Endothelial cell of umbilical vein (primary cell): ENCODE results near the gene PCBP1. TPM values are rescaled to one million over a fixed set of nuclear protein-coding genes. Genes with fewer than 3 reads are reported as not detected.

Source experiments
- BruUV-seq: library from RNA; stranded (reverse); fragments of 400-500 nt; replicated peaks from 2 replicates; lab custom pipeline; 2021; lab: Mats Ljungman, UMichigan
- CTCF ChIA-PET: fragments of 300-600, 350-600 bp; sonication (Branson Sonifier 250); formaldehyde crosslinking; loops from one replicate; lab custom pipeline; 2021; ENCODE audit warnings: antibody characterized with exemption, inconsistent platforms; lab: Charles Lee
- POLR2A ChIA-PET: fragments of 300-600, 350-600 bp; sonication (Branson Sonifier 250); formaldehyde crosslinking; loops from one replicate; lab custom pipeline; 2021; ENCODE audit warnings: antibody characterized with exemption, inconsistent platforms; lab: Charles Lee
- DNase-seq: peaks from one replicate; pipeline ENCODE4 v3.0.0-alpha.2; 2011; ENCODE audit warnings: low read depth, low spot score
- FAIRE-seq: peaks from 2 replicates; lab custom pipeline; 2011; peaks lifted over from hg19 to GRCh38; lab: Jason Lieb, UNC
- H2AFZ ChIP-seq: 2 replicates; pipeline ENCODE4 v1.6.0; 2012; ENCODE audit warnings: low read depth, low read length, control low read depth, inconsistent platforms
- H3K27ac ChIP-seq: 2 replicates; pipeline ENCODE4 v1.5.1; 2011; ENCODE audit warnings: low read depth, mild to moderate bottlenecking, control low read depth, low read length, moderate library complexity; ENCODE audit not compliant: insufficient read depth
- H3K27me3 ChIP-seq, 2 experiments: 2 replicates each; pipeline versions ENCODE4 v1.6.0 to v1.6.1; 2011; ENCODE audit warnings: low read length in 2 of 2, mixed read lengths in 1 of 2; ENCODE audit not compliant: control insufficient read depth in 2 of 2, insufficient read depth in 2 of 2
- H3K36me3 ChIP-seq, 2 experiments: 2 replicates in 1 of 2; 3 replicates in 1 of 2; pipeline ENCODE4 v1.5.1; 2011; ENCODE audit warnings: low read length in 2 of 2, mild to moderate bottlenecking in 1 of 2, moderate library complexity in 1 of 2; ENCODE audit not compliant: control insufficient read depth in 2 of 2, insufficient read depth in 2 of 2; ENCODE audit errors: extremely low read depth in 1 of 2
- H3K4me1 ChIP-seq: 3 replicates; pipeline ENCODE4 v1.5.1; 2011; ENCODE audit warnings: mild to moderate bottlenecking, low read length; ENCODE audit not compliant: control insufficient read depth, insufficient read depth; ENCODE audit errors: extremely low read depth
- H3K4me2 ChIP-seq: 2 replicates; pipeline ENCODE4 v1.6.1; 2011; ENCODE audit warnings: low read length, control low read depth, mixed read lengths; ENCODE audit not compliant: insufficient read depth
- H3K4me3 ChIP-seq, 3 experiments: fragments of 200-600 bp in 1 of 3; sonication (generic), shearing (Covaris generic) in 1 of 3; replicated peaks in 1 of 3; 2 replicates each; pipeline ENCODE4 v1.5.1; 2011 to 2016; ENCODE audit warnings: control low read depth in 3 of 3, low read length in 3 of 3, mild to moderate bottlenecking in 2 of 3, inconsistent platforms in 1 of 3, low read depth in 1 of 3, moderate library complexity in 1 of 3; ENCODE audit not compliant: insufficient read depth in 1 of 3
- H3K79me2 ChIP-seq: 2 replicates; pipeline ENCODE4 v1.6.0; 2012; ENCODE audit warnings: low read length, inconsistent platforms; ENCODE audit not compliant: control insufficient read depth, insufficient read depth
- H3K9ac ChIP-seq: replicated peaks from 2 replicates; pipeline ENCODE3; 2011; ENCODE audit warnings: low read length, control low read depth; ENCODE audit not compliant: insufficient read depth; ENCODE audit errors: extremely low read depth
- H3K9me1 ChIP-seq: replicated peaks from 3 replicates; pipeline ENCODE4 v1.6.0; 2011; ENCODE audit warnings: mild to moderate bottlenecking, low read length; ENCODE audit not compliant: control insufficient read depth, insufficient read depth; ENCODE audit errors: extremely low read depth
- H3K9me3 ChIP-seq: replicated peaks from 2 replicates; pipeline ENCODE4 v1.5.1; 2012; ENCODE audit warnings: low read length, inconsistent platforms; ENCODE audit not compliant: control insufficient read depth, insufficient read depth
- H4K20me1 ChIP-seq: replicated peaks from 2 replicates; pipeline ENCODE3; 2011; ENCODE audit warnings: mild to moderate bottlenecking, low read length; ENCODE audit not compliant: control insufficient read depth, insufficient read depth; ENCODE audit errors: extremely low read depth
- CTCF ChIP-seq, 2 donors: IDR thresholded peaks; 1 replicate in 1 of 2; 2 replicates in 1 of 2; pipeline ENCODE4 v1.5.1; 2011; ENCODE audit warnings: low read length in 2 of 2, mild to moderate bottlenecking in 2 of 2, moderate library complexity in 2 of 2, control low read depth in 1 of 2, inconsistent platforms in 1 of 2, low read depth in 1 of 2; ENCODE audit not compliant: insufficient read depth in 1 of 2; ENCODE audit errors: extremely low read depth in 1 of 2
- EZH2 ChIP-seq: IDR thresholded peaks from 2 replicates; pipeline ENCODE4 v1.6.1; 2012; ENCODE audit warnings: borderline replicate concordance, low read depth, mild to moderate bottlenecking, moderate library complexity, low read length, inconsistent platforms; ENCODE audit not compliant: severe bottlenecking
- FOS ChIP-seq: IDR thresholded peaks from 2 replicates; pipeline ENCODE4 v1.6.1; 2011; ENCODE audit warnings: mild to moderate bottlenecking, low read length, moderate library complexity, borderline replicate concordance; ENCODE audit not compliant: insufficient read depth
- GATA2 ChIP-seq: IDR thresholded peaks from 2 replicates; pipeline ENCODE4 v1.7.0; 2011; ENCODE audit warnings: low read depth, mild to moderate bottlenecking, moderate library complexity, mixed read lengths, low read length; ENCODE audit not compliant: insufficient read length, insufficient read depth
- JUN ChIP-seq: IDR thresholded peaks from 2 replicates; pipeline ENCODE4 v1.6.1; 2011; ENCODE audit warnings: borderline replicate concordance, low read depth; ENCODE audit not compliant: insufficient read length, insufficient read depth
- MYC ChIP-seq: IDR thresholded peaks from one replicate; pipeline ENCODE4 v1.6.1; 2011; ENCODE audit warnings: mild to moderate bottlenecking, low read depth, low read length
- POLR2A ChIP-seq: IDR thresholded peaks from 2 replicates; pipeline ENCODE4 v1.6.1; 2012; ENCODE audit warnings: low read depth, mild to moderate bottlenecking, control low read depth, low read length
- POLR2AphosphoS5 ChIP-seq: IDR thresholded peaks from 2 replicates; pipeline ENCODE4 v1.6.1; 2012; ENCODE audit warnings: low read depth, mild to moderate bottlenecking, control low read depth, low read length, moderate library complexity; ENCODE audit not compliant: insufficient read depth
- dilution Hi-C: fragments of 300-500 bp; cut with MboI; formaldehyde crosslinking; loops from one replicate; pipeline ENCODE4 v1.15.0; 2019; ENCODE audit warnings: low sequenced_read_pairs; ENCODE audit not compliant: extremely low pct_ligation_motif_present
- intact Hi-C: fragments of 100-400 bp; cut with micrococcal nuclease; formaldehyde crosslinking; loops from one replicate; pipeline ENCODE4 v1.10.0; 2022
- polyA plus RNA-seq, 4 experiments: library from polyadenylated mRNA; depleted of rRNA in 3 of 4; stranded (reverse) in 3 of 4; unstranded in 1 of 4; fragments of >200 nt; gene quantifications; 2 replicates each; pipeline versions ENCODE4 v1.2.1 to v1.2.3, GENCODE V29; 2011 to 2012; ENCODE audit warnings: missing spikeins in 1 of 4
- total RNA-seq: library from RNA; stranded (reverse); gene quantifications from 2 replicates; pipeline ENCODE4 v1.2.3, GENCODE V29; 2021
- TF ChIP-seq, protein P1 (sequence below): IDR thresholded peaks from 2 replicates; pipeline ENCODE4 v1.6.1; 2011; ENCODE audit not compliant: insufficient read depth, insufficient read length

The PCBP1 gene
- total and polyA plus RNA-seq, 2 donors (not counting 3 experiments of a cell fraction or from before 2014, with no cell fraction given) = 196 to 360 TPM

- POLR2A ChIA-PET = no interaction called here
- Histone ChIP-seq H3K79me2 (no peaks in the 10 kb centered on the region), H4K20me1 (no peaks in the 10 kb centered on the region), H3K9ac (no peak overlapping the region), H3K27ac (no peak overlapping the region), H2AFZ (no peak overlapping the region), H3K4me2 (no peak overlapping the region), H3K36me3 (no peaks in the 10 kb centered on the region), H3K27me3 (no peaks in the 10 kb centered on the region), H3K4me3 (no peak overlapping the region), H3K9me3 (no peaks in the 10 kb centered on the region), H3K4me1 (no peaks in the 10 kb centered on the region), H3K9me1 (no peaks in the 10 kb centered on the region)
- CTCF ChIA-PET = no interaction called here
- FAIRE-seq (peak; percentile 26), DNase-seq (no peak)
- intact Hi-C loops = no loop called here
- no peak for TF ChIP-seq CTCF (IDR thresholded peaks at IDR 0.05; ENCODE audit: extremely low read depth in 1 of 2, insufficient read depth in 1 of 2, low read depth in 1 of 2, low read length in 2 of 2)
- no peak for TF ChIP-seq MYC
- TF ChIP-seq, protein P1, sequence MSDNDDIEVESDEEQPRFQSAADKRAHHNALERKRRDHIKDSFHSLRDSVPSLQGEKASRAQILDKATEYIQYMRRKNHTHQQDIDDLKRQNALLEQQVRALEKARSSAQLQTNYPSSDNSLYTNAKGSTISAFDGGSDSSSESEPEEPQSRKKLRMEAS = no peak
- TF ChIP-seq FOS = no peak
- no peak for TF ChIP-seq GATA2
- no peak for TF ChIP-seq JUN
- no peak for TF ChIP-seq POLR2AphosphoS5
- no peak for TF ChIP-seq EZH2
- TF ChIP-seq POLR2A = no peak
- BruUV-seq = no TSS peak
- dilution Hi-C loops = no loop called here
Observed at GRCh38 chr2:70103531-70104061, 16.3 kb downstream of the PCBP1 start.
